Measurements from ENCODE around the gene HMX1.

The HMX1 gene

GRCh38 chr4:8838961-8839431 is 32.6 kb downstream of the HMX1 start:
- DNase-seq = no peak

- DNase-seq = no peak
Observed at GRCh38 chr4:8838296-8838960, 33.2 kb downstream of the HMX1 start.

GRCh38 chr4:8837181-8837841 is 34.3 kb downstream of the HMX1 start:
- DNase-seq = no peak

GRCh38 chr4:8836664-8837171 is 34.9 kb downstream of the HMX1 start:
- no peak for DNase-seq

GRCh38 chr4:8835521-8836365 is 35.9 kb downstream of the HMX1 start:
- no peak for DNase-seq

GRCh38 chr4:8834681-8835220 is 36.9 kb downstream of the HMX1 start:
- no peak for DNase-seq

- no peak for DNase-seq
Observed at GRCh38 chr4:8832113-8832915, 39.3 kb downstream of the HMX1 start.

- no peak for DNase-seq
Observed at GRCh38 chr4:8831221-8832112, 40.2 kb downstream of the HMX1 start.

- no peak for DNase-seq
Observed at GRCh38 chr4:8830611-8831200, 40.9 kb downstream of the HMX1 start.

- no peak for DNase-seq
Observed at GRCh38 chr4:8830056-8830455, 41.6 kb downstream of the HMX1 start.

- DNase-seq = no peak
Observed at GRCh38 chr4:8829584-8829983, 42.1 kb downstream of the HMX1 start.

- DNase-seq = no peak
Observed at GRCh38 chr4:8828869-8829268, 42.8 kb downstream of the HMX1 start.

GRCh38 chr4:8821151-8821950 is 50.3 kb downstream of the HMX1 start:
- no peak for DNase-seq

- no peak for DNase-seq
Observed at GRCh38 chr4:8820178-8821102, 51.2 kb downstream of the HMX1 start.

- DNase-seq = no peak
Observed at GRCh38 chr4:8819473-8820177, 52.0 kb downstream of the HMX1 start.

GRCh38 chr4:8819019-8819418 is 52.6 kb downstream of the HMX1 start:
- no peak for DNase-seq

- no peak for DNase-seq
Observed at GRCh38 chr4:8818063-8818881, 53.4 kb downstream of the HMX1 start.

- no peak for DNase-seq
Observed at GRCh38 chr4:8817813-8818062, 53.9 kb downstream of the HMX1 start.

Data from SIG-M5 (cell line).